Tibial nerve (tissue), 4 donors: ENCODE data around the gene FAM170B.

Experiments used
- CTCF ChIP-seq, 5 experiments: fragments of 200-600 bp in 3 of 5; fragments of 450-650 bp in 2 of 5; sonication (generic) in 3 of 5; IDR thresholded peaks; one replicate each; pipeline ENCODE4 v1.5.1; 2016 to 2019; ENCODE audit warnings: antibody characterized with exemption in 5 of 5, mild to moderate bottlenecking in 3 of 5, moderate library complexity in 2 of 5
- EP300 ChIP-seq, 2 donors: sonication (generic); formaldehyde crosslinking; IDR thresholded peaks; one replicate each; pipeline ENCODE4 v1.6.1; 2017; ENCODE audit warnings: antibody characterized with exemption in 2 of 2, mild to moderate bottlenecking in 1 of 2

GRCh38 chr10:49177391-49178355 lies 43.9 kb upstream of the FAM170B start:
- TF ChIP-seq CTCF (IDR thresholded peaks at IDR 0.05) (no peak), EP300 (IDR thresholded peaks at IDR 0.05) (no peak)
